Activated T-cell treated with anti-CD3 and anti-CD28 coated beads, Interleukin-2, amount 50 U/mL, for 4 hours (primary cell): ENCODE measurements around the gene TBC1D8. TPM values are rescaled to one million over a fixed set of nuclear protein-coding genes. Genes with fewer than 3 reads are reported as not detected.

Experiments
- ATAC-seq, 2 donors: fragments of 200-7000 bp; cut with Tn5 transposase; one replicate each; pipeline ENCODE4 v1.10.0; 2021
- DNase-seq: peaks from one replicate; pipeline ENCODE4 v3.0.0-alpha.2; 2020
- H3K27me3 Mint-ChIP-seq: one replicate; pipeline ENCODE4 v1.8.0; 2021; ENCODE audit warnings: low read depth, mixed read lengths
- H3K36me3 Mint-ChIP-seq: one replicate; pipeline ENCODE4 v1.8.0; 2022; ENCODE audit warnings: mixed read lengths; ENCODE audit not compliant: insufficient read depth
- H3K4me1 Mint-ChIP-seq: one replicate; pipeline ENCODE4 v1.8.0; 2021; ENCODE audit warnings: low read depth, mixed read lengths
- H3K4me3 Mint-ChIP-seq: one replicate; pipeline ENCODE4 v1.8.0; 2021; ENCODE audit warnings: mild to moderate bottlenecking, moderate library complexity, mixed read lengths
- H3K9me3 Mint-ChIP-seq: one replicate; pipeline ENCODE4 v1.8.0; 2021; ENCODE audit warnings: mixed read lengths
- total RNA-seq, 3 donors: library from RNA; stranded (reverse); gene quantifications; one replicate each; pipeline ENCODE4 v1.2.1, GENCODE V29; 2021

Gene TBC1D8
- total RNA-seq, 3 donors from 2014 or later = 0.58 to 1.1 (median 0.68) TPM

DNA sequence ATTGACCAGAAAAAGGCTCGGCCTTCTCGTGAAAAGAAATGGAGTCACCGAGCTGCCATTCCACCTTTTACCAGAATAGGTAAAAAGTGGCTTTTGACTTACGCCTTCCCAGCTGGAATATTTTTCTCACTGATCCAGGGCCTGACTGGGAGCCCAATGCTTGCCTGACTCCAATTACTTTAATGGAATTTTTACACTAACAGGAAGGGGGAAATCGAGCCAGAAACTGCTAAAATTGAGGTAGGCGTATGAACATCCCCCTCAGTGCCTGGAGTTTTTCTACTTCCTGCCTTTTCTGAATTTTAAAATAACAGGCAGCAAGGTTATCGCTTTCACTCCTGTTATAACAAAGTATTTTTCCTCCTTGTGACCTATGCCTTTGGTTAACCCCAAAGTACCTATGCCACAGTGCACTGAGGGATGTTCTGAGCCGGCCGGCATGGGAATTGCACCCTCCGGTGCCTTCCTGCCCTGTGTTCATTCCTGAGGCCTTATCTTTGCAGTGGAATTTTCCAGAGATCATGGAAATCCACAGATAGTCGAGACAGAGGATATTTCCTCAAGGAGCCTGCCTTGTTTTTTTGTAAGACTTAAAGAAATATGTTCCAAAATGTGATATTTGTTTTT lies 167.4 kb downstream of the TBC1D8 start:
- Mint-ChIP-seq H3K27me3 (no peaks in the 10 kb centered on the region), H3K4me1 (no peaks in the 10 kb centered on the region), H3K9me3 (no peaks in the 10 kb centered on the region), H3K36me3 (no peaks in the 10 kb centered on the region), H3K4me3 (no peak overlapping the region)
- DNase-seq (no peak), ATAC-seq (no peak)

DNA sequence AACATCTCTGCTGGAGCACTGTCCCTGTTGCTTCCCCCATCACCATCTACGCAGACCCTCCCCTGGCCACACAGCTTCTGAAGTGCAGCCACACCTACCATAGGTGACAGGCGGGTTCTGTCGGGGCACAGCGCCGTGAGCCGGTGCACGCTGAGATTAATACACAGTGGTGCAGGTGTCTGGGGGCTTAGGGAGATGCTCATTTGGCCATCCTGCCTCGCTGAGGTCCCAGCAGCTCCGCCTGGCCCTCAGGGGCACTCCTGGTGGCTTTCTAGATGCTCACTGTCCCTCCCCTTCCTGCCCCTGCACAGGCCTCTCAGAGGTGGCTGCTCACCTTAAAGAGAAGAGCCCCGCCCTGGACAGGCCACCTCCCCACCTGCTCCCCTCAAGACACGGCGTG lies 168.0 kb downstream of the TBC1D8 start:
- Mint-ChIP-seq H3K4me3 (no peak overlapping the region), H3K4me1 (no peaks in the 10 kb centered on the region), H3K9me3 (no peaks in the 10 kb centered on the region), H3K36me3 (no peaks in the 10 kb centered on the region), H3K27me3 (no peaks in the 10 kb centered on the region)
- no peak for ATAC-seq
- DNase-seq = no peak

DNA sequence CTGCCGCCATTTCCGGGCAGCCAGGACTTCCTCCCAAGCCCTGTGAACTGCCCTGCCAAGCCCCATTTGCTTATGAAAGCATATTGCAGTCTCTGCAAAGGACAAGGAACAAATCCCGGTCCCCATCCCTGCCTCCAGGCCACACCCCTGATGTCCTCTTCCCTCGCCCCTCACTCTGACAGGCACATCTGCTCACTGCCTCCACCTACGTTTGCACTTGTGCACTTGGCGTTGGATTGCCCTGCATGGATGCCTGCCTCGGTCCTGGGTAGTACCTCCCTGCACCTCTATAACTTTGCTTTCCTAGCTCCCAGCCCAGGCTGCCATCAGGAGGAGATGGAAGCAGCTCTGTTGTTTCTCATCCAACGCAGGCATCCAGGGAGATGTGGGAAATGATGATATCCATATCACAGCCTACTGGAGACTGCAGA lies 168.7 kb downstream of the TBC1D8 start:
- no peaks in the 10 kb centered on the region for H3K36me3 Mint-ChIP-seq
- no peak for ATAC-seq
- no peaks in the 10 kb centered on the region for H3K9me3 Mint-ChIP-seq
- no peaks in the 10 kb centered on the region for H3K27me3 Mint-ChIP-seq
- H3K4me1 Mint-ChIP-seq = no peaks in the 10 kb centered on the region
- H3K4me3 Mint-ChIP-seq = no peak overlapping the region
- DNase-seq = no peak

DNA sequence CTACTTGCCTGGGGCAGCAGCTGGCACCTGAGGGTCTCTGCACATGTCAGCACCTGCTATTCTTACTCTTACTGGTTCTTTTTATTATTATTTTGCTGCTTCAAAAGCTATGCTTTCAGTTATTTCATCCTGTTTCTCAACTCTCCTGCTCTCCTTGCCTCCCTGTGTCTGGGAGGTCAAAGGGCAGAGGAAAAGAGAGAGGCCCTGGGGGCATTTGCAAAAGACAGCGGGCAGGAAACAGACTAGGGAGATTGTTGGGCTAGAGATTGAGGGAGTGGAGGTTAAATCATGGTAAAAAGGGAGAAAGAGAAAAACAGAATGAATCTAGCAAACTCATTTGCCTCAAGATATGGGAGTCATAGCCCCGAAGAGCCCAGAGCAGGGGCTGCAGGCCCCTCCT lies 170.2 kb downstream of the TBC1D8 start:
- ATAC-seq = no peak
- no peak for DNase-seq
- Mint-ChIP-seq H3K27me3 (no peaks in the 10 kb centered on the region), H3K9me3 (no peaks in the 10 kb centered on the region), H3K4me3 (no peak overlapping the region), H3K4me1 (no peaks in the 10 kb centered on the region), H3K36me3 (no peaks in the 10 kb centered on the region)

DNA sequence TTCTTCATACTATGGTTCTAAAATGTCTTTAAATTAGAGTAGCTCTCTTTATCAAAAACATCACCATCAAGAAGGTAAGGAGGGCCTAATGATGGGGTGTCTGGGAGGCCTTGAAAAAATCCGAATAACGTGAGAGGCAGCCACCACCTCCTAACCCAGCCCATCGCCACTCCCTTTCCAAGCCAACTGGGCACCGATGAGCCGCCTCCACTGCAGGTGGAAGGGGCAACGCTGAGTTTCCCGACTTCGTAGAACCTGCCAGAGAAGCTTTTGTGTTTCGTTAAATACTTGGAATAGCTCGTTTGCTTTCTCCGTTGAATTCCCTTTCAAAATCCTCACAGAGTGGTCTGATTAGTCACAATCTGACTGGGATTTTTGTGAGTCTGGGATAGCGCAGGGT lies 171.1 kb downstream of the TBC1D8 start:
- H3K4me3 Mint-ChIP-seq = no peak overlapping the region
- H3K4me1 Mint-ChIP-seq = no peaks in the 10 kb centered on the region
- no peak for ATAC-seq
- H3K27me3 Mint-ChIP-seq = no peaks in the 10 kb centered on the region
- no peaks in the 10 kb centered on the region for H3K9me3 Mint-ChIP-seq
- no peaks in the 10 kb centered on the region for H3K36me3 Mint-ChIP-seq
- no peak for DNase-seq

DNA sequence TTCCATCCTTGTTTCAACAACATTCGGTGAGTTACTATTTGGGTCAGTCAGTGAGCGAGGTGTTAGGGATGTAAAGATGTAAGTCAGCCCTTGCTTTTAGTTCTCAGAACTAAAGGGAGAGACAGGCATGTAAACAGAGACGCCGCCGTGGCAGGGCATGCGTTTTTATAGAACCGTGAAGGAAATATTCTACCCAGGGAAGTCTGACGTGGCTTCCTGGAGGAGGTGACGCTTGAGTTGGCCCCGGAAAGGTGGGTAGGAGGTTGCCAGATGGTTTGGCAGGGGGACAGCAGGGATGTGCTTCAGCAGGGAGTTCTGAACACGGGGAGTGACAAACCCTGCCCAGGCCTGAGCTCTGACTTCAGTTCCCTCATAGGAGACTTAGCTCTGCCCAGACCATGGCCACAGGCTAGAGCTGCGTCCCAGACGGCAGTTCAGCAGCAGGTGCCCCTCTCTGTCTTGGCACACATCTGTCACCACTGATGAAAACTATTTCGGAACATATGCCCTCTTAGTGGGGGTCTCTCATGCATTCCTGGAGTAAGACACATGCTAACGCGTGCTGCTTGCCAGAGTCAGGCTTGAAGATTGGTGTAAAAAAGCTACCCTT lies 172.5 kb downstream of the TBC1D8 start:
- H3K36me3 Mint-ChIP-seq = no peaks in the 10 kb centered on the region
- ATAC-seq (no peak), DNase-seq (no peak)
- H3K4me1 Mint-ChIP-seq = no peaks in the 10 kb centered on the region
- H3K9me3 Mint-ChIP-seq = no peaks in the 10 kb centered on the region
- H3K4me3 Mint-ChIP-seq = no peak overlapping the region
- H3K27me3 Mint-ChIP-seq = no peaks in the 10 kb centered on the region

DNA sequence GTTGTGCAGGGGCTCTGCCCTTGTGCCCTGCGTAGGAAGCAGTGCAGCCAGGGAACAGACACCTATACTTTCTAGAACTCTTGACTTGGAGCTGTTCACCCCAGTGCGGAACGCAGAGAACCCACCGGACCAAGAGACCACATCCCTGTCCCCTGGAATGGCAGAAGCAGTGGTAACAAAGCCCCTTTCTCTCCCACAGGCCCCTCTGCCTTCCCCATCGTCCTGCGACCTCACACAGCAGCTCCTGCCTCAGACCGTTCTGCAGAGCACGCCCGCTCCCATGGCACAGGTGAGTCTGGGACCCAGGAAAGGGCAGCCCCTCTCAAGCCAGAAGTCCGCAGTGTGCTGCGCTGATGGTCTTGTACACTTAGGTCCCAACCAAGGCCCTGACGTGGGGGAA lies 173.7 kb downstream of the TBC1D8 start:
- Mint-ChIP-seq H3K27me3 (no peaks in the 10 kb centered on the region), H3K36me3 (no peaks in the 10 kb centered on the region), H3K4me1 (no peaks in the 10 kb centered on the region), H3K4me3 (no peak overlapping the region), H3K9me3 (no peaks in the 10 kb centered on the region)
- no peak for ATAC-seq
- DNase-seq = no peak

DNA sequence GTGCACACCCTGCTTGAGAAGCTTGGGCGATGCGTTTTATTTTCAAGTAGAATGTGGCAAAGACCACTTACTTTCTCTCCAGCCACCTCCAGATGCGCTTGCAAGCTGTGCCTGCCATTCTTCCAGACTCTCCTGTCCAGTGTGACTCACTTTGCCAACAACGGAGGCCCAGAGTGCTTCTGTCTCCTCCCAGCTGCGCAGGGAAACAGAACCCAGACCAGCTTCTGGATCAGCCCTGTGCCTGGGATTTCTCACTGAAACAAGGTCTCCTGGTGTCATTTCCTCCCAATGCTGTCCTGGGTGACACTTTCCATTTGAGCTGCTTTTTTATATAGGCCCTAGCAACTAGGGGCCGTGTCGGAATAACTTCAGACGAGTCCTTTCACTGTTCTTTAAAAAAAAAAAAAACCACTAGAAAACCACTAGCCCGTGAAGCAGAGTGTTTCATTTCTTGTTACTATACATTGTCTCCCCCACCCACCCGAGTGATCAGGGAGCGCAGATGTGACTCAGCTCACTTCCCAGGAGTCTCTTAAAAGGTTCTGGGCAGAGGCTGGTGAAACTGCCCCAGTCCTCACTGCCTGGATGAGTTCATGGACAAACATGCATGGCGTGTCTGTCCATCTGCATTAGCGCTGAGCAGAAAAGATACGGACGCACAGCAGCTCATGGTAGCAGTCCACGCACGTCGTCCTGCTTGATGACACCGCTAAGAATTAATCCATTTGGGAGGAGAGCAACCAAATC lies 174.4 kb downstream of the TBC1D8 start:
- Mint-ChIP-seq H3K4me3 (no peak overlapping the region), H3K9me3 (no peaks in the 10 kb centered on the region), H3K4me1 (no peaks in the 10 kb centered on the region), H3K27me3 (no peaks in the 10 kb centered on the region), H3K36me3 (no peaks in the 10 kb centered on the region)
- ATAC-seq (no peak), DNase-seq (no peak)

DNA sequence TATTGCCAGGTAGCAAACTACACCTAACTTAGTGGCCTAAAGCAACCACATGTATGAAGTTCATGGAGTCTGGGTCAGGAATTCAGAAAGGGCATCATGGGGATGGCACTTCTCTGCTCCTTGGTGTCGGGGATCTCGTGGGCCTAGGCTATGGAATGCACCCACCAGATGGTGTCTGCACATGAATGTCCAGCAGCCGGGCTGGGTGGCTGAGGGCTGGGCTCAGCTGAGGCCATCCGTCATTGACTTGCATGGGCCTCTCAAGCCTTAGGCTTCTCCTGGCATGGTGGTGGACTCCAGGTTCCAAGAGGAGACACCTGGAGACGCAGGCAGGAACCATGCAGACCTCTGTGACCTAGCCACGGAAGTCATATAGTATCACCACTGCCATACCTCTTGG lies 175.1 kb downstream of the TBC1D8 start:
- Mint-ChIP-seq H3K9me3 (no peaks in the 10 kb centered on the region), H3K36me3 (no peaks in the 10 kb centered on the region), H3K4me1 (no peaks in the 10 kb centered on the region), H3K27me3 (no peaks in the 10 kb centered on the region), H3K4me3 (no peak overlapping the region)
- ATAC-seq (no peak), DNase-seq (no peak)

DNA sequence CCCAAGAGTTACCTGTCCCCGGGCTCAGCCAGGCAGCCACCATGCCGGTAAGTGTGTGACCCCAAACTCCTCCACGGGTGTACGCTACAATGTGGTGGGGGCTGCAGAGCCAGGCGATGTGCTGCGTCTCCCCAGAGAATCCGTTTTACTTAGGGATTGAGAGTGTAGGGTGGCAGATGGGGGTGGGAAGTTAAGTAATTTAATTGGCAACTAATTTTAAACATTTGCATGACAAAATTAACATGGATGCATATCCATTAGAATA lies 175.7 kb downstream of the TBC1D8 start:
- no peak for ATAC-seq
- Mint-ChIP-seq H3K9me3 (no peaks in the 10 kb centered on the region), H3K36me3 (no peaks in the 10 kb centered on the region), H3K27me3 (no peaks in the 10 kb centered on the region), H3K4me3 (no peak overlapping the region), H3K4me1 (no peaks in the 10 kb centered on the region)
- no peak for DNase-seq

DNA sequence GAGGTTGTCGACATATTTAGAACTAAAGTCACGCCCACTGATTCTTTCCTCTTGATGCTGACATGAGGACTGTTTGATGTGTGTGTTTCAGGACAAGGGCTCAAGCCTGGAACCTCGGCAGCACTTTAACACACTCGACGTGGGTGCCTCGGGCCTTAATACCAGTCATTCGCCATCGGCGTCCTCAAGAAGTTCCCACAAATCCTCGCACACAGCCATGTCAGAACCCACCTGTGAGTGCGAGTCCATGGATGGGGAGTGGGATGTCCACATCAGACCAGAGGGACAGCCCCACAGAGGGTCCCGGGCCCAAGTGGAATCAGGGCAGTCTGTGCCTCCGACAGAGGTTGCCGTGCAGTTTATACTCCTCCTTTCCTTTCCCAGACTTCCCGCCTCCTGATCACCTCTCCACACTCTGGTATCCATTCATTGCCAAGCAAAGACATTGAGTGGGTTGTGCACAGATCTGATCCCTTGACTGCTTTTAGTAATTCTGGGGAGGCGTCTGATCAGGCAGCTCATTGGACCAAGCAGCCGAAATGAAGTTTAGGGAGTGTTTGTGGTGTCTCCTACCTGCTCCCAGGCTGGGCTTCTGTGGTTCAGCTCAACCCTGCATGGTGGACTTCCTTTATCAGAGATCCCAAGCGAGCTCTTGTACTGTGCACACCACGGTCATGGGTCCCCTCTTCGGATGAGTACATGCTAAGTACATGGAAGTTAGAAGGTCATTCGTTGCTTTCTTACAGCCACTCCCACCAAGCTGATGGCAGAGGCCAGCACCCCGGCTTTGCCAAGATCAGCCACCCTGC lies 176.3 kb downstream of the TBC1D8 start:
- Mint-ChIP-seq H3K4me3 (no peak overlapping the region), H3K36me3 (no peaks in the 10 kb centered on the region), H3K9me3 (no peaks in the 10 kb centered on the region), H3K27me3 (no peaks in the 10 kb centered on the region), H3K4me1 (no peaks in the 10 kb centered on the region)
- ATAC-seq = no peak
- no peak for DNase-seq

DNA sequence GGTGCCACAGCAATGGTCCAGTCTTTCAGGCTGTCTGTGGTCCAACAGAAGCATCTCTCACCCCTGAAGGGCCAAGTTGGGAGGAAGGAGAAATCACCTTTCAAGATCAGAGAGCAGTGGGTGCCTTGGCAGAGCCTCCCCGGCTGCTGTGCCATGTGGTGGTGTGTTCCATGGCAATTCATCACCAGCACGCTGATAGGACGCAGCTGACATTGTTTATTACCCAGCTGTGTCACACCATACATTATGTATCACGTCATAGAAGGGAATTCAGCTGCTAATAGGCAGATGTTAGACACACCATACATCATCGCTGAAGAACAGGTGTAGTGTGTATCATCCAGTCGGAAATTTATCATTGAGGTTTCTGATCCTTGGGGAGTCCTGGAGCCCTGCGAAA lies 178.7 kb downstream of the TBC1D8 start:
- H3K4me3 Mint-ChIP-seq = no peak overlapping the region
- peaks cover 2% of the 10 kb centered on the region for H3K27me3 Mint-ChIP-seq

DNA sequence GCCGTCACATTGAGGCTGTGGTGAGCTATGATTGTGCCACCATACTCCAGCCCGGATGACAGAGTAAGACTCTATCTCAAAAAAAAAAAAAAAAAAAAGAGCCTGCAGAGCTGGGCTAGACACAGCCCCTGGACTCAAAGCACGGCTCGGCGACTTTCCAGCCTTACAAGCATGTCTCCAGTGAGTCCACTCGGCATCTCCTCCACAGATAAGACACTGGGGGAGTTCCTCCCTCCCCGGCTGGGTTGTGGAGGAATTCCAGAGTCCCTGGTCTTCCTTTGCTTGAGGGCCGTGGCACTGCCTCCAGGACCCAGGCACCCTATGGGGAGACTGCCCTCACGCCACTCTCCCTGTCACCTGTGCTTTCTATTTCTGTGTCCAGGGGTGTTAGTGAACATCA lies 180.0 kb downstream of the TBC1D8 start:
- ATAC-seq (no peak), DNase-seq (no peak)
- Mint-ChIP-seq H3K27me3 (peaks cover 2% of the 10 kb centered on the region), H3K9me3 (no peaks in the 10 kb centered on the region), H3K4me3 (no peak overlapping the region), H3K36me3 (no peaks in the 10 kb centered on the region), H3K4me1 (no peaks in the 10 kb centered on the region)

More for the DNA sequence above, 178.7 kb downstream of the TBC1D8 start:
- no peak for DNase-seq
- Mint-ChIP-seq H3K4me1 (no peaks in the 10 kb centered on the region), H3K9me3 (no peaks in the 10 kb centered on the region), H3K36me3 (no peaks in the 10 kb centered on the region)
- no peak for ATAC-seq

DNA sequence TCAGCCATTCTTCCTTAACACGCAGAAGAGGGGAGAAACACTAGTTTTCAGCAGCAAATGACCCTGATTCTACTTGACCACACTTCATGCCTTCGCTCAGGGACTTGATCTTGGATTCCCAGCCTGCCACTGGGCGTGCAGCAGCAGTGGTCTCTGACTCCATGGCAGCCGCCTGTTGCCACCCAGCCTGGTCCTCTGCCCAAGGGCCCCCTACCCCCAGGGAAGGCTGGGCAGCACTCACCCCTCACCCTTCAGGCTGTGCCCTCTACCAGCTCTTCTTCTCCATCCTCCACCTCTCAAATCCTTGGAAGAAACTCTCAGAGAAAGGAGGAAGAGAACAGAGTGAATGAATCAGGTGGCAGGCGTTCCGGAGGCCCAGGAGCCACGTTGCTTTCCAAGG lies 181.2 kb downstream of the TBC1D8 start:
- H3K27me3 Mint-ChIP-seq = peaks cover 2% of the 10 kb centered on the region
- H3K4me3 Mint-ChIP-seq = no peak overlapping the region
- DNase-seq (no peak), ATAC-seq (no peak)
- H3K4me1 Mint-ChIP-seq = no peaks in the 10 kb centered on the region
- no peaks in the 10 kb centered on the region for H3K9me3 Mint-ChIP-seq
- H3K36me3 Mint-ChIP-seq = no peaks in the 10 kb centered on the region
